ENCODE measurements around the gene ZNF799.

DNA sequence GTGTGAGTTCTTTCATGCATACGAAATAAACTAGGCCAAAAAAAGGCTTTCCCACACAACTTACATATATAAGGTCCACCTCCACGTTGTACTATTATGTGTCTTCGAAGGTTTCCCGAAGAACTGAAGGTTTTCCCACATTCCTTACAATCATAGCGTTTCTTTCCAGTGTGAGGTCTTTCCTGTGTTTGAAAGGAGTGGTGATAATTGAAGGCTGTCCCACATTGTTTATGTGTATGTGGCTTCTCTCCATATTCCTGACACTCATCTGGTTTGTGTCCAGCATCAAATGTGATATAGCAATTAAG is 50.2 kb downstream of the ZNF799 start:
- TF ChIP-seq, protein P1, sequence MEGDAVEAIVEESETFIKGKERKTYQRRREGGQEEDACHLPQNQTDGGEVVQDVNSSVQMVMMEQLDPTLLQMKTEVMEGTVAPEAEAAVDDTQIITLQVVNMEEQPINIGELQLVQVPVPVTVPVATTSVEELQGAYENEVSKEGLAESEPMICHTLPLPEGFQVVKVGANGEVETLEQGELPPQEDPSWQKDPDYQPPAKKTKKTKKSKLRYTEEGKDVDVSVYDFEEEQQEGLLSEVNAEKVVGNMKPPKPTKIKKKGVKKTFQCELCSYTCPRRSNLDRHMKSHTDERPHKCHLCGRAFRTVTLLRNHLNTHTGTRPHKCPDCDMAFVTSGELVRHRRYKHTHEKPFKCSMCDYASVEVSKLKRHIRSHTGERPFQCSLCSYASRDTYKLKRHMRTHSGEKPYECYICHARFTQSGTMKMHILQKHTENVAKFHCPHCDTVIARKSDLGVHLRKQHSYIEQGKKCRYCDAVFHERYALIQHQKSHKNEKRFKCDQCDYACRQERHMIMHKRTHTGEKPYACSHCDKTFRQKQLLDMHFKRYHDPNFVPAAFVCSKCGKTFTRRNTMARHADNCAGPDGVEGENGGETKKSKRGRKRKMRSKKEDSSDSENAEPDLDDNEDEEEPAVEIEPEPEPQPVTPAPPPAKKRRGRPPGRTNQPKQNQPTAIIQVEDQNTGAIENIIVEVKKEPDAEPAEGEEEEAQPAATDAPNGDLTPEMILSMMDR (IDR thresholded peaks at IDR 0.05; ENCODE audit: insufficient read depth, low read length) = no peak
- no peak for TF ChIP-seq POLR2AphosphoS5 (IDR thresholded peaks at IDR 0.05; ENCODE audit: low read depth)
- TF ChIP-seq, protein P2, sequence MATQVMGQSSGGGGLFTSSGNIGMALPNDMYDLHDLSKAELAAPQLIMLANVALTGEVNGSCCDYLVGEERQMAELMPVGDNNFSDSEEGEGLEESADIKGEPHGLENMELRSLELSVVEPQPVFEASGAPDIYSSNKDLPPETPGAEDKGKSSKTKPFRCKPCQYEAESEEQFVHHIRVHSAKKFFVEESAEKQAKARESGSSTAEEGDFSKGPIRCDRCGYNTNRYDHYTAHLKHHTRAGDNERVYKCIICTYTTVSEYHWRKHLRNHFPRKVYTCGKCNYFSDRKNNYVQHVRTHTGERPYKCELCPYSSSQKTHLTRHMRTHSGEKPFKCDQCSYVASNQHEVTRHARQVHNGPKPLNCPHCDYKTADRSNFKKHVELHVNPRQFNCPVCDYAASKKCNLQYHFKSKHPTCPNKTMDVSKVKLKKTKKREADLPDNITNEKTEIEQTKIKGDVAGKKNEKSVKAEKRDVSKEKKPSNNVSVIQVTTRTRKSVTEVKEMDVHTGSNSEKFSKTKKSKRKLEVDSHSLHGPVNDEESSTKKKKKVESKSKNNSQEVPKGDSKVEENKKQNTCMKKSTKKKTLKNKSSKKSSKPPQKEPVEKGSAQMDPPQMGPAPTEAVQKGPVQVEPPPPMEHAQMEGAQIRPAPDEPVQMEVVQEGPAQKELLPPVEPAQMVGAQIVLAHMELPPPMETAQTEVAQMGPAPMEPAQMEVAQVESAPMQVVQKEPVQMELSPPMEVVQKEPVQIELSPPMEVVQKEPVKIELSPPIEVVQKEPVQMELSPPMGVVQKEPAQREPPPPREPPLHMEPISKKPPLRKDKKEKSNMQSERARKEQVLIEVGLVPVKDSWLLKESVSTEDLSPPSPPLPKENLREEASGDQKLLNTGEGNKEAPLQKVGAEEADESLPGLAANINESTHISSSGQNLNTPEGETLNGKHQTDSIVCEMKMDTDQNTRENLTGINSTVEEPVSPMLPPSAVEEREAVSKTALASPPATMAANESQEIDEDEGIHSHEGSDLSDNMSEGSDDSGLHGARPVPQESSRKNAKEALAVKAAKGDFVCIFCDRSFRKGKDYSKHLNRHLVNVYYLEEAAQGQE (IDR thresholded peaks at IDR 0.05; ENCODE audit: insufficient replicate concordance, low read depth) = no peak
- no peak for TF ChIP-seq GABPA (IDR thresholded peaks at IDR 0.05; ENCODE audit: low read depth)
